HUES48 (cell line): ENCODE measurements around the gene ETV6.
A peak's percentile ranks its signal among the peaks of the same experiment; 100 is the strongest.

Experiments
- H3K27ac ChIP-seq: one replicate; pipeline ENCODE4 v1.7.0; 2013; ENCODE audit warnings: low read depth, low read length, inconsistent platforms
- H3K27me3 ChIP-seq: 2 replicates; pipeline ENCODE4 v1.6.1; 2013; ENCODE audit warnings: mild to moderate bottlenecking, low read length; ENCODE audit not compliant: control insufficient read depth, insufficient read depth
- H3K36me3 ChIP-seq: 2 replicates; pipeline ENCODE4 v1.6.1; 2013; ENCODE audit warnings: low read length; ENCODE audit not compliant: control insufficient read depth, insufficient read depth
- H3K4me1 ChIP-seq: 2 replicates; pipeline ENCODE4 v1.6.1; 2013; ENCODE audit warnings: mild to moderate bottlenecking, low read length; ENCODE audit not compliant: control insufficient read depth, insufficient read depth
- H3K4me3 ChIP-seq: 2 replicates; pipeline ENCODE4 v1.5.1; 2013; ENCODE audit warnings: mild to moderate bottlenecking, low read depth, low read length
- H3K9ac ChIP-seq: 2 replicates; pipeline ENCODE4 v1.6.1; 2013; ENCODE audit warnings: mild to moderate bottlenecking, low read depth, low read length, moderate library complexity
- H3K9me3 ChIP-seq: 2 replicates; pipeline ENCODE4 v1.6.1; 2013; ENCODE audit warnings: low read length; ENCODE audit not compliant: control insufficient read depth, insufficient read depth

The ETV6 gene

GRCh38 chr12:11741434-11742092 lies 92.1 kb downstream of the ETV6 start:
- Histone ChIP-seq H3K4me1 (peaks cover 43% of the 10 kb centered on the region), H3K36me3 (no peaks in the 10 kb centered on the region), H3K27ac (no peak overlapping the region)

GRCh38 chr12:11743423-11744409 lies 94.2 kb downstream of the ETV6 start:
- Histone ChIP-seq H3K9ac (no peak overlapping the region), H3K36me3 (no peaks in the 10 kb centered on the region), H3K9me3 (no peaks in the 10 kb centered on the region), H3K27ac (peak overlapping the region; percentile 70), H3K27me3 (no peaks in the 10 kb centered on the region), H3K4me3 (peak overlapping the region; percentile 16; the same call in 1 of the 2 replicates), H3K4me1 (peaks cover 43% of the 10 kb centered on the region)

More at GRCh38 chr12:11741434-11742092, 92.1 kb downstream of the ETV6 start:
- H3K4me3 ChIP-seq, result no peak overlapping the region
- H3K9me3 ChIP-seq, result no peaks in the 10 kb centered on the region
- H3K9ac ChIP-seq, result no peak overlapping the region
- H3K27me3 ChIP-seq, result no peaks in the 10 kb centered on the region

DNA sequence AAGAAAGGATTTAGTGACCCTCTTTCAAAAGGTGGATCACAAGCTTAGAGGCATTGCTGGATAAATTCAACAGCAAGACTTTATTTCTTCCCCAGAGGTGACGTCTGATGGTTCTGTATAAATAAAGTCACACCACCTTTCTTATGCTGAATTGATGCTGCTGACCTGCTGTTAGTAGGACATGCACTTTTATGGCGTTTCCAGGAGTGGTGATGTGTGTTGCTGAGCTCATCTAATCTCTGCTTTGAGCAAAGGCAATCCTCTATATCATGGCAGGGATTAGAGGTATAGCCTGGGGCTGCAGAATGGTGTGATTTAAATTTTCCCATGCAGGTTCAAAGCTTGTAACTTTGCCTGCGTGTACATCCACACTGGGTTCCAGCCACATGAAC lies 94.9 kb downstream of the ETV6 start:
- H3K9ac ChIP-seq, result no peak overlapping the region
- no peaks in the 10 kb centered on the region for H3K27me3 ChIP-seq
- H3K27ac ChIP-seq, result peak overlapping the region; percentile 70
- no peak overlapping the region for H3K4me3 ChIP-seq
- no peaks in the 10 kb centered on the region for H3K9me3 ChIP-seq
- H3K36me3 ChIP-seq, result no peaks in the 10 kb centered on the region
- peaks cover 43% of the 10 kb centered on the region for H3K4me1 ChIP-seq

DNA sequence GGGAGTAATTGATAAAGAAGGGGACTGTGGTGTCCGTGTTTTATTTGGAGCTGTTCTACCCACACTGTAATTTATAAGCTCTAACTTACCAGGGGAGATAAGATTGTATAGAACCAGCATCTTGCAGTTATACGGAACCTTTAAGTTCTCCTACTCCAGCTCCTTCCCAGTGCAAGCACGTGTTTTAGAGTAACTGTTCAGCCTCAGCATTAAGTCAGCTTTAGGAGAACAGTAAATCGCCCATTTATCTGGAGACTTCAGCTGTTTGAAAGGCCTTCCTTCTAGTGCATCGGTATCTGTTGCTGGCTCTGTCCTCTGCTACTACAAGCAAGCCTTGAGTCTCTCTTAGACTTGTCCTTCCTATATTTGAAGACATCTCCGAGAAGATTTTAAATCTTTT lies 95.6 kb downstream of the ETV6 start:
- H3K9ac ChIP-seq, result no peak overlapping the region
- H3K27ac ChIP-seq, result no peak overlapping the region
- H3K4me1 ChIP-seq, result peaks cover 43% of the 10 kb centered on the region
- no peaks in the 10 kb centered on the region for H3K36me3 ChIP-seq
- no peaks in the 10 kb centered on the region for H3K27me3 ChIP-seq
- no peaks in the 10 kb centered on the region for H3K9me3 ChIP-seq
- no peak overlapping the region for H3K4me3 ChIP-seq

GRCh38 chr12:11746024-11746771 lies 96.7 kb downstream of the ETV6 start:
- Histone ChIP-seq H3K9ac (no peak overlapping the region), H3K27ac (no peak overlapping the region), H3K9me3 (no peaks in the 10 kb centered on the region), H3K36me3 (no peaks in the 10 kb centered on the region), H3K4me3 (no peak overlapping the region), H3K4me1 (peaks cover 39% of the 10 kb centered on the region), H3K27me3 (no peaks in the 10 kb centered on the region)

DNA sequence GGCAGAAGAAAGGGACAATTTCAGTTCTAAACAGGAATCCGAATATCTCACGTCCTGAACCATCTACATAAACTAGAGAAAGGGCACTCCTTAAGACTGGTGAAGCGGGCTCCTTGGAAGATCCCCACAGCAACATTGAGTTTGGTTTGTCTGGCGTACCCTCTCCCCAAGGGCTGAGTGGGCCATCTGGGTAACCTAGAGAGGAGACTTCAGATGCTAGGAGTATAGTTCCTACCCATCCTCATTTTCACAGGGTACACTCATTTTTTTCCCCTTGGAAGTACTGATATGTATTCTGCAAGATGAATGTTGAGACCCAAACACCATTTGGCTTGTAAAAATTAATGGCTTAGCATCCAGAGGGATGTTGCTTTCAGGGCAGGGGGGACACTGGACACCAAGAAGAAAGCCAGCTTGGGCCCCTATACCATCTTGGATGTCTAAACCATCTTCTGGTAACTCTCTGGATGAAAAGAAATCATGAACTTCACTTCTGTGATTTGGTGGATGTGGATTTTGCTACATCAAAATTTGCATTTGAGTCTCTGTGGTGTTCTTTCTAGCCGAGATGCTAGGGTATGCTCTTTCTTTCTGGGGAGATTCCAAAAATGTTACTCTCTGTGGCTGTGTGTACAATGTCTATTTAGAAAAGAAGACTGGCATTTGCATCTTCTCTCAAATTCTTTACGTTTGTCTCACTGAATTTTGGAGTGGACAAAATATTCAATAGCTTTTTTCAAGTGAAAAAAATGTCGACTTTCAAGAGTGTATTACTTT lies 97.7 kb downstream of the ETV6 start:
- H3K36me3 ChIP-seq, result no peaks in the 10 kb centered on the region
- H3K4me1 ChIP-seq, result peaks cover 39% of the 10 kb centered on the region
- H3K9ac ChIP-seq, result no peak overlapping the region
- no peak overlapping the region for H3K27ac ChIP-seq
- no peaks in the 10 kb centered on the region for H3K27me3 ChIP-seq
- H3K4me3 ChIP-seq, result no peak overlapping the region
- H3K9me3 ChIP-seq, result no peaks in the 10 kb centered on the region

DNA sequence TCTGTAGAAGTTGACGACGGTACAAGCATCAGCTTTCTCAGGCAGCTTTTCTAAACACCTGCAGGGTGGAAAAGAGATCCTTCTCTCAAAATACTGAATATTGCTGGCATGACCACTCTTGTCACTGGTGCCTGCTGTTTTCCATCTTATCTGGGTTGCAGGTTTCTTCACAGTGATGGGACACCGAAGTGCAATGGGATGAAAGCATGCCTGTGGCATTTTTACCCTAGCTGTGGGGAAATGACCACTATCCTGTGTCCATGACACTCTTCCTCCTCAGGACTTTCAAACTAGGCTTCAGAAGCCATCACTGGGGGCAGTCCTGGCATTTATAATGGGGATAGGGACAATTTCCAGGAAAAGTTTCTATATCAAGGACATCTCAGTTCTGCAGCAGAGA lies 98.5 kb downstream of the ETV6 start:
- H3K4me1 ChIP-seq, result peaks cover 41% of the 10 kb centered on the region
- H3K27ac ChIP-seq, result no peak overlapping the region
- no peaks in the 10 kb centered on the region for H3K9me3 ChIP-seq
- no peak overlapping the region for H3K9ac ChIP-seq
- H3K4me3 ChIP-seq, result no peak overlapping the region
- H3K27me3 ChIP-seq, result no peaks in the 10 kb centered on the region
- no peaks in the 10 kb centered on the region for H3K36me3 ChIP-seq

- no peak overlapping the region for H3K4me3 ChIP-seq
- no peak overlapping the region for H3K27ac ChIP-seq
- H3K9ac ChIP-seq, result no peak overlapping the region
- H3K27me3 ChIP-seq, result no peaks in the 10 kb centered on the region
- no peaks in the 10 kb centered on the region for H3K9me3 ChIP-seq
- no peaks in the 10 kb centered on the region for H3K36me3 ChIP-seq
- H3K4me1 ChIP-seq, result peaks cover 38% of the 10 kb centered on the region
Measured at GRCh38 chr12:11748903-11749302, 99.4 kb downstream of the ETV6 start.

- no peak overlapping the region for H3K4me3 ChIP-seq
- no peaks in the 10 kb centered on the region for H3K36me3 ChIP-seq
- H3K27ac ChIP-seq, result no peak overlapping the region
- no peaks in the 10 kb centered on the region for H3K9me3 ChIP-seq
- H3K4me1 ChIP-seq, result peaks cover 30% of the 10 kb centered on the region
- no peaks in the 10 kb centered on the region for H3K27me3 ChIP-seq
- H3K9ac ChIP-seq, result no peak overlapping the region
Measured at GRCh38 chr12:11749943-11750690, 100.6 kb downstream of the ETV6 start.
